IMR-90 (cell line): ENCODE results near the gene TUBGCP3. TPM values are rescaled to one million over a fixed set of nuclear protein-coding genes. Genes with fewer than 3 reads are reported as not detected.
A peak's percentile ranks its signal among the peaks of the same experiment; 100 is the strongest.

ENCODE experiments used
- ATAC-seq: fragments of 200-7000 bp; cut with Tn5 transposase; 2 replicates; pipeline ENCODE4 v1.9.1; 2020; ENCODE audit warnings: low read depth, mild to moderate bottlenecking, moderate library complexity
- BruUV-seq: library from RNA; stranded (reverse); fragments of 400-500 nt; replicated peaks from 2 replicates; lab custom pipeline; 2021; lab: Mats Ljungman, UMichigan
- CTCF ChIA-PET: fragments of 300-600 bp; formaldehyde crosslinking; extraction: SDS; loops from one replicate; lab custom pipeline; 2021; ENCODE audit warnings: antibody characterized with exemption; lab: Yijun Ruan, JAX
- POLR2A ChIA-PET: fragments of 300-600 bp; sonication (Branson Sonifier 250); formaldehyde crosslinking; loops from one replicate; lab custom pipeline; 2022; ENCODE audit warnings: antibody characterized with exemption; ENCODE audit not compliant: unreplicated experiment; lab: Charles Lee
- DNase-seq: peaks from one replicate; pipeline ENCODE4 v3.0.0; 2013
- H2AFZ ChIP-seq: replicated peaks from 2 replicates; pipeline ENCODE3; 2013; ENCODE audit warnings: low read length, mild to moderate bottlenecking; ENCODE audit not compliant: poor library complexity
- H2AK5ac ChIP-seq: 2 replicates; pipeline ENCODE4 v1.6.1; 2013; ENCODE audit warnings: low read depth, low read length, inconsistent platforms
- H2AK9ac ChIP-seq: replicated peaks from 2 replicates; pipeline ENCODE3; 2013; ENCODE audit warnings: mild to moderate bottlenecking, low read depth, low read length, moderate library complexity; ENCODE audit not compliant: poor library complexity
- H2BK120ac ChIP-seq: 2 replicates; pipeline ENCODE4 v1.6.1; 2013; ENCODE audit warnings: low read depth, low read length, inconsistent platforms
- H2BK15ac ChIP-seq: 3 replicates; pipeline ENCODE4 v1.6.1; 2013; ENCODE audit warnings: low read depth, low read length, inconsistent platforms
- H2BK20ac ChIP-seq: 2 replicates; pipeline ENCODE4 v1.6.1; 2013; ENCODE audit warnings: low read depth, mild to moderate bottlenecking, inconsistent platforms, low read length, moderate library complexity
- H2BK5ac ChIP-seq: 2 replicates; pipeline ENCODE4 v1.6.1; 2013; ENCODE audit warnings: mild to moderate bottlenecking, low read depth, low read length, inconsistent platforms; ENCODE audit not compliant: poor library complexity, severe bottlenecking
- H3K14ac ChIP-seq: replicated peaks from 2 replicates; pipeline ENCODE4 v1.6.1; 2013; ENCODE audit warnings: low read depth, low read length, inconsistent platforms
- H3K18ac ChIP-seq: 2 replicates; pipeline ENCODE4 v1.6.1; 2013; ENCODE audit warnings: low read depth, low read length, control low read depth
- H3K23ac ChIP-seq: 2 replicates; pipeline ENCODE4 v1.6.1; 2013; ENCODE audit warnings: low read depth, low read length, inconsistent platforms
- H3K27ac ChIP-seq: 2 replicates; pipeline ENCODE4 v1.5.1; 2013; ENCODE audit warnings: mild to moderate bottlenecking, control low read depth, low read length; ENCODE audit not compliant: insufficient read depth
- H3K27me3 ChIP-seq: 2 replicates; pipeline ENCODE4 v1.6.1; 2013; ENCODE audit warnings: low read length; ENCODE audit not compliant: control insufficient read depth, insufficient read depth
- H3K36me3 ChIP-seq: 2 replicates; pipeline ENCODE4 v1.6.1; 2013; ENCODE audit warnings: low read length, mixed read lengths; ENCODE audit not compliant: control insufficient read depth, insufficient read depth
- H3K4ac ChIP-seq: 2 replicates; pipeline ENCODE4 v1.6.1; 2013; ENCODE audit warnings: low read depth, low read length, inconsistent platforms
- H3K4me1 ChIP-seq: 2 replicates; pipeline ENCODE4 v1.6.1; 2013; ENCODE audit warnings: low read length, mixed read lengths; ENCODE audit not compliant: control insufficient read depth, insufficient read depth
- H3K4me2 ChIP-seq: 2 replicates; pipeline ENCODE4 v1.6.1; 2013; ENCODE audit warnings: low read depth, mild to moderate bottlenecking, control low read depth, low read length, moderate library complexity
- H3K4me3 ChIP-seq: 2 replicates; pipeline ENCODE4 v1.5.1; 2013; ENCODE audit warnings: low read depth, mild to moderate bottlenecking, control low read depth, low read length, moderate library complexity; ENCODE audit not compliant: insufficient read depth
- H3K56ac ChIP-seq: 2 replicates; pipeline ENCODE4 v1.6.1; 2013; ENCODE audit warnings: low read length, inconsistent platforms; ENCODE audit not compliant: insufficient read depth; ENCODE audit errors: extremely low read depth
- H3K79me1 ChIP-seq, 2 experiments: 2 replicates each; pipeline ENCODE4 v1.6.1; 2013; ENCODE audit warnings: low read length in 2 of 2, inconsistent platforms in 1 of 2, low read depth in 1 of 2
- H3K9ac ChIP-seq: 2 replicates; pipeline ENCODE4 v1.6.1; 2013; ENCODE audit warnings: low read depth, low read length, control low read depth
- H3K9me1 ChIP-seq: 2 replicates; pipeline ENCODE4 v1.6.1; 2013; ENCODE audit warnings: low read length, inconsistent platforms; ENCODE audit not compliant: insufficient read depth
- H3K9me3 ChIP-seq: 2 replicates; pipeline ENCODE4 v1.6.1; 2013; ENCODE audit warnings: low read length; ENCODE audit not compliant: control insufficient read depth, insufficient read depth
- H4K20me1 ChIP-seq: 2 replicates; pipeline ENCODE4 v1.6.1; 2013; ENCODE audit warnings: low read length, inconsistent platforms; ENCODE audit not compliant: insufficient read depth
- H4K5ac ChIP-seq: 2 replicates; pipeline ENCODE4 v1.6.1; 2013; ENCODE audit warnings: mild to moderate bottlenecking, low read depth, low read length, control low read depth
- H4K8ac ChIP-seq, 2 experiments: 2 replicates each; pipeline ENCODE4 v1.6.1; 2013; ENCODE audit warnings: low read depth in 2 of 2, low read length in 2 of 2, control low read depth in 1 of 2, inconsistent platforms in 1 of 2
- H4K91ac ChIP-seq: 2 replicates; pipeline ENCODE4 v1.6.1; 2013; ENCODE audit warnings: low read depth, low read length, inconsistent platforms; ENCODE audit not compliant: insufficient read depth
- FOS ChIP-seq: fragments of 150-350 bp; IDR thresholded peaks from 2 replicates; pipeline ENCODE4 v1.6.1; 2016; ENCODE audit warnings: low read depth, low read length
- MAFK ChIP-seq: IDR thresholded peaks from 2 replicates; pipeline ENCODE4 v1.6.1; 2012; ENCODE audit warnings: low read depth, low read length, improper control_type of control experiment
- MAZ ChIP-seq: IDR thresholded peaks from 2 replicates; pipeline ENCODE4 v1.6.1; 2012; ENCODE audit warnings: low read depth, mild to moderate bottlenecking, low read length, improper control_type of control experiment, moderate library complexity, borderline replicate concordance
- MXI1 ChIP-seq: IDR thresholded peaks from 2 replicates; pipeline ENCODE4 v1.6.1; 2012; ENCODE audit warnings: low read depth, mild to moderate bottlenecking, low read length, moderate library complexity, borderline replicate concordance
- NFE2L2 ChIP-seq: fragments of 150-350 bp; IDR thresholded peaks from 2 replicates; pipeline ENCODE4 v1.6.1; 2016; ENCODE audit warnings: low read depth, mild to moderate bottlenecking, low read length
- POLR2A ChIP-seq: IDR thresholded peaks from 2 replicates; pipeline ENCODE4 v1.6.1; 2012; ENCODE audit warnings: mild to moderate bottlenecking, low read depth, low read length
- RAD21 ChIP-seq: IDR thresholded peaks from 2 replicates; pipeline ENCODE4 v1.6.1; 2012; ENCODE audit warnings: low read length, improper control_type of control experiment
- RCOR1 ChIP-seq: IDR thresholded peaks from 2 replicates; pipeline ENCODE4 v1.6.1; 2012; ENCODE audit warnings: mild to moderate bottlenecking, low read length, improper control_type of control experiment; ENCODE audit not compliant: insufficient replicate concordance
- RFX5 ChIP-seq: IDR thresholded peaks from 2 replicates; pipeline ENCODE4 v1.8.0; 2012; ENCODE audit warnings: low read depth, mild to moderate bottlenecking, low read length, moderate library complexity
- WGBS, 2 experiments: methylation state at CpG; one replicate each; pipeline versions ENCODE4 v1.1.5 to v1.1.7; 2013; ENCODE audit warnings: missing lambda C conversion rate in 2 of 2; ENCODE audit not compliant: insufficient read length in 1 of 2; ENCODE audit errors: extremely low coverage in 2 of 2; 5-methylcytosine and 5-hydroxymethylcytosine counted together
- dilution Hi-C: fragments of 300-500 bp; cut with HindIII; formaldehyde crosslinking; loops from one replicate; pipeline ENCODE4 v1.14.3; 2018; ENCODE audit warnings: low sequenced_read_pairs; ENCODE audit not compliant: unreplicated experiment
- in situ Hi-C: fragments of 300-500 bp; cut with MboI; formaldehyde crosslinking; loops from 3 replicates; pipeline ENCODE4 v1.14.3; 2019; ENCODE audit warnings: low sequenced_read_pairs, inconsistent platforms, mixed read lengths
- intact Hi-C: fragments of 100-400 bp; cut with micrococcal nuclease; formaldehyde crosslinking; loops from 2 replicates; pipeline ENCODE4 v1.10.0; 2022
- polyA plus RNA-seq, 3 experiments: library from polyadenylated mRNA; depleted of rRNA; stranded (reverse); fragments of >200 nt; gene quantifications; 2 replicates each; pipeline ENCODE4 v1.2.3, GENCODE V29; 2012; ENCODE audit warnings: low replicate concordance in 1 of 3
- total RNA-seq: library from RNA; depleted of rRNA; stranded (reverse); fragments of >200 nt; gene quantifications from 2 replicates; pipeline ENCODE4 v1.2.3, GENCODE V29; 2012
- TF ChIP-seq, protein P1 (sequence below): conservative IDR thresholded peaks from 2 replicates; pipeline ENCODE4 v1.5.1; 2012; ENCODE audit warnings: mild to moderate bottlenecking, low read depth, low read length, improper control_type of control experiment
- TF ChIP-seq, protein P2 (sequence below): fragments of 150-350 bp; IDR thresholded peaks from 2 replicates; pipeline ENCODE4 v1.6.1; 2016; ENCODE audit warnings: low read depth, mild to moderate bottlenecking, low read length, moderate library complexity, borderline replicate concordance

Gene TUBGCP3
- total and polyA plus RNA-seq, 2 of the 4 experiments (the other 2 are of a cell fraction), result 16.0 to 17.8 TPM

DNA sequence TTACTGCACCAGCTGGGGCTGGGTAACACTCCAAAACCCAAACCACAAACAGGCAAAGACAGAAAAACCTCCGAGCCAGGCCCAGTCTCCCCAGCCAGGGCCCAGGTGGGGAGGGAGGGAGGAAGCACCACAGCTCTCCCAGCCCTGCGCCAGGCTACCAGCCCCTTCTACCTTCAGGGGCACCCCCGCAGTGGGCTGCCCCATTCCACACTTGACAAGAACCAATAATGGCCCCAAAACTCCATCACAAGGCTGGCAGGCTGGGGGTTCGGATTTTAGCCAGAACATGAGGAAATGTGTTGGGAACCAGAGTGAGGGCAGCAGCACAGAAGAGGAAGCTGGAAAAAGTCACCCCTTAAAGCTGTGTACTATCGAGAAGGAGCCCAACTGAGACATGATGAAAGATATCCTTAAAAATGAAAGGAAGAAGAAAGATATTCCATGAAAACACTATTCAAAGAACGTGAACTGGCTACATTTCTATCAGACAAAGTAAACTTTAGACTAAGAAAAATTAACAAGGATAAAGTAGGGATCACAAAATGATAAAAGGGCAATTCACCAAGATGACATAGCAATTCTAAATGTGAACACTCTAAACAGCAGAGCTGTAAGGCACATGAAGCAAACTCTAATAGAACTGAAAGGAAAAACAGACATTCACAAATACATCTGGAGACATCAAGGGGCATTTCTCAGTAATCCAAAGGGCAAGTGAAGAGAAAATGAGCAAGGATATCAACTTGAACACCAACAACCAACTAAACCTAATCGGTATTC lies 12.9 kb downstream of the TUBGCP3 start:
- Histone ChIP-seq H4K91ac (no peak overlapping the region), H2BK20ac (peak overlapping the region; percentile 37; the same call in 1 of the 2 replicates), H3K18ac (peak overlapping the region; percentile 79; the same call in 1 of the 2 replicates), H4K8ac (peak overlapping the region in 1 of 2 experiments; percentile 48; a peak in 2 of 4 replicates), H3K9ac (no peak overlapping the region), H3K14ac (peak overlapping the region; percentile 46), H3K27ac (peak overlapping the region; percentile 61; the same call in 1 of the 2 replicates), H3K56ac (no peak overlapping the region), H2AK5ac (no peak overlapping the region), H3K9me3 (no peaks in the 10 kb centered on the region), H3K4ac (no peak overlapping the region; the same call in 1 of the 2 replicates), H2BK5ac (no peak overlapping the region), H4K5ac (peak overlapping the region; percentile 59; the same call in 1 of the 2 replicates), H3K36me3 (no peaks in the 10 kb centered on the region; the same call in 1 of the 2 replicates), H3K23ac (no peak overlapping the region; the same call in 1 of the 2 replicates), H2AFZ (peak overlapping the region; percentile 9), H3K4me2 (peak overlapping the region; percentile 63), H3K4me3 (no peak overlapping the region), H4K20me1 (peaks cover 45% of the 10 kb centered on the region), H3K9me1 (peaks cover 5% of the 10 kb centered on the region; the same call in 1 of the 2 replicates), H2BK15ac (no peak overlapping the region), H3K4me1 (peaks cover 13% of the 10 kb centered on the region), H3K79me1 (peaks cover 42 to 72% of the 10 kb centered on the region in 2 experiments), H2BK120ac (no peak overlapping the region; the same call in 1 of the 2 replicates), H3K27me3 (no peaks in the 10 kb centered on the region), H2AK9ac (peak overlapping the region; percentile 44)
- intact Hi-C loops (no loop called here), in situ Hi-C loops (no loop called here), dilution Hi-C loops (no loop called here)
- no TSS peak for BruUV-seq
- POLR2A ChIA-PET, result no interaction called here
- DNase-seq (no peak), ATAC-seq (peak; percentile 36)
- TF ChIP-seq RFX5 (no peak), FOS (no peak), MAFK (no peak), POLR2A (no peak), MXI1 (no peak), RAD21 (no peak), MAZ (no peak), RCOR1 (no peak), NFE2L2 (no peak)
- TF ChIP-seq, protein P1, sequence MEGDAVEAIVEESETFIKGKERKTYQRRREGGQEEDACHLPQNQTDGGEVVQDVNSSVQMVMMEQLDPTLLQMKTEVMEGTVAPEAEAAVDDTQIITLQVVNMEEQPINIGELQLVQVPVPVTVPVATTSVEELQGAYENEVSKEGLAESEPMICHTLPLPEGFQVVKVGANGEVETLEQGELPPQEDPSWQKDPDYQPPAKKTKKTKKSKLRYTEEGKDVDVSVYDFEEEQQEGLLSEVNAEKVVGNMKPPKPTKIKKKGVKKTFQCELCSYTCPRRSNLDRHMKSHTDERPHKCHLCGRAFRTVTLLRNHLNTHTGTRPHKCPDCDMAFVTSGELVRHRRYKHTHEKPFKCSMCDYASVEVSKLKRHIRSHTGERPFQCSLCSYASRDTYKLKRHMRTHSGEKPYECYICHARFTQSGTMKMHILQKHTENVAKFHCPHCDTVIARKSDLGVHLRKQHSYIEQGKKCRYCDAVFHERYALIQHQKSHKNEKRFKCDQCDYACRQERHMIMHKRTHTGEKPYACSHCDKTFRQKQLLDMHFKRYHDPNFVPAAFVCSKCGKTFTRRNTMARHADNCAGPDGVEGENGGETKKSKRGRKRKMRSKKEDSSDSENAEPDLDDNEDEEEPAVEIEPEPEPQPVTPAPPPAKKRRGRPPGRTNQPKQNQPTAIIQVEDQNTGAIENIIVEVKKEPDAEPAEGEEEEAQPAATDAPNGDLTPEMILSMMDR, result no peak
- TF ChIP-seq, protein P2, sequence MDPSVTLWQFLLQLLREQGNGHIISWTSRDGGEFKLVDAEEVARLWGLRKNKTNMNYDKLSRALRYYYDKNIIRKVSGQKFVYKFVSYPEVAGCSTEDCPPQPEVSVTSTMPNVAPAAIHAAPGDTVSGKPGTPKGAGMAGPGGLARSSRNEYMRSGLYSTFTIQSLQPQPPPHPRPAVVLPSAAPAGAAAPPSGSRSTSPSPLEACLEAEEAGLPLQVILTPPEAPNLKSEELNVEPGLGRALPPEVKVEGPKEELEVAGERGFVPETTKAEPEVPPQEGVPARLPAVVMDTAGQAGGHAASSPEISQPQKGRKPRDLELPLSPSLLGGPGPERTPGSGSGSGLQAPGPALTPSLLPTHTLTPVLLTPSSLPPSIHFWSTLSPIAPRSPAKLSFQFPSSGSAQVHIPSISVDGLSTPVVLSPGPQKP, result no peak
- CTCF ChIA-PET, result no interaction called here
- no CpG with 5 or more reads among the region's 7 CpGs for WGBS, 2 experiments
